Raji (cell line): ENCODE data around the gene ERGIC1.

ENCODE experiments used
- POLR2A ChIP-seq: IDR thresholded peaks from 2 replicates; pipeline ENCODE4 v1.6.1; 2011; ENCODE audit warnings: low read depth, low read length, control low read depth; ENCODE audit not compliant: insufficient read depth

The ERGIC1 gene

GRCh38 chr5:172950176-172950965 is 116.3 kb downstream of the ERGIC1 start:
- no peak for TF ChIP-seq POLR2A

GRCh38 chr5:172951371-172952033 is 117.5 kb downstream of the ERGIC1 start:
- TF ChIP-seq POLR2A: no peak

GRCh38 chr5:172952034-172952511 is 118.0 kb downstream of the ERGIC1 start:
- TF ChIP-seq POLR2A: no peak

GRCh38 chr5:172953776-172954675 is 120.0 kb downstream of the ERGIC1 start:
- TF ChIP-seq POLR2A: no peak

GRCh38 chr5:172954751-172955159 is 120.7 kb downstream of the ERGIC1 start:
- TF ChIP-seq POLR2A: no peak

GRCh38 chr5:172956228-172956627 is 122.2 kb downstream of the ERGIC1 start:
- TF ChIP-seq POLR2A: no peak

- TF ChIP-seq POLR2A: no peak
Observed at GRCh38 chr5:172956936-172957335, 122.9 kb downstream of the ERGIC1 start.

- TF ChIP-seq POLR2A: no peak
Observed at GRCh38 chr5:172957458-172957857, 123.4 kb downstream of the ERGIC1 start.

GRCh38 chr5:172958331-172959046 is 124.4 kb downstream of the ERGIC1 start:
- TF ChIP-seq POLR2A: no peak

GRCh38 chr5:172959824-172960799 is 126.1 kb downstream of the ERGIC1 start:
- TF ChIP-seq POLR2A: no peak

GRCh38 chr5:172969921-172970320 is 135.9 kb downstream of the ERGIC1 start:
- TF ChIP-seq POLR2A: no peak

GRCh38 chr5:172971482-172971881 is 137.4 kb downstream of the ERGIC1 start:
- TF ChIP-seq POLR2A: no peak

GRCh38 chr5:172972552-172972951 is 138.5 kb downstream of the ERGIC1 start:
- no peak for TF ChIP-seq POLR2A

- TF ChIP-seq POLR2A: no peak
Observed at GRCh38 chr5:172973127-172973916, 139.3 kb downstream of the ERGIC1 start.
